Measurements from ENCODE around the gene BABAM1. TPM values are rescaled to one million over a fixed set of nuclear protein-coding genes. Genes with fewer than 3 reads are reported as not detected.
A peak's percentile ranks its signal among the peaks of the same experiment; 100 is the strongest.

BABAM1 gene
- total RNA-seq, 1 donor: 101 TPM

- TF ChIP-seq, protein P1, sequence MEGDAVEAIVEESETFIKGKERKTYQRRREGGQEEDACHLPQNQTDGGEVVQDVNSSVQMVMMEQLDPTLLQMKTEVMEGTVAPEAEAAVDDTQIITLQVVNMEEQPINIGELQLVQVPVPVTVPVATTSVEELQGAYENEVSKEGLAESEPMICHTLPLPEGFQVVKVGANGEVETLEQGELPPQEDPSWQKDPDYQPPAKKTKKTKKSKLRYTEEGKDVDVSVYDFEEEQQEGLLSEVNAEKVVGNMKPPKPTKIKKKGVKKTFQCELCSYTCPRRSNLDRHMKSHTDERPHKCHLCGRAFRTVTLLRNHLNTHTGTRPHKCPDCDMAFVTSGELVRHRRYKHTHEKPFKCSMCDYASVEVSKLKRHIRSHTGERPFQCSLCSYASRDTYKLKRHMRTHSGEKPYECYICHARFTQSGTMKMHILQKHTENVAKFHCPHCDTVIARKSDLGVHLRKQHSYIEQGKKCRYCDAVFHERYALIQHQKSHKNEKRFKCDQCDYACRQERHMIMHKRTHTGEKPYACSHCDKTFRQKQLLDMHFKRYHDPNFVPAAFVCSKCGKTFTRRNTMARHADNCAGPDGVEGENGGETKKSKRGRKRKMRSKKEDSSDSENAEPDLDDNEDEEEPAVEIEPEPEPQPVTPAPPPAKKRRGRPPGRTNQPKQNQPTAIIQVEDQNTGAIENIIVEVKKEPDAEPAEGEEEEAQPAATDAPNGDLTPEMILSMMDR (IDR thresholded peaks at IDR 0.05; ENCODE audit: insufficient read depth, low read depth, low read length): peak; percentile 44
- DNase-seq (ENCODE audit: low read depth): peak; percentile 96
- H3K4me3 ChIP-seq (ENCODE audit: low read depth, low read length): peak within 1 kb of the TSS; percentile 71
These were observed 36.1 kb downstream of the BABAM1 start, which contains the start of gene ABHD8 for GRCh38 chr19:17303167-17303939. Gene ABHD8 (minus strand): TSS chr19:17303425. CDS start chr19:17301616, 1,809 bp downstream.

DNA sequence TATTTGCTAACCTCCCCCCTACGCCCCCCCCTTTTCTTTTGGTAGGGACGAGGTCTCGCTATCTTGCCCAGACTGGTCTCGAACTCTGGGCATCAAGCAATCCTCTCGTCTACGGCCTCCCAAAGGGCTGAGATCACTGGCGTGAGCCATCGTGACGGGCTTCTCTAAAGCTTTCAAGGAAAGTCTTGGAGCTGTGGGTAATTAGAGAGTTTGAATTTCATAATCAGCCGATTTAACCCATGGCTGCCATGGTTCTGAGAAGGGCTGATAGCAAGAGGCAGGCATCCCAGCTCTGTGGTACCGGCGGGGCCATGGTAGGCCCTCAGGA lies 36.7 kb downstream of the BABAM1 start:
- no peak overlapping the region for H3K4me3 ChIP-seq (ENCODE audit: low read depth, low read length)
- no peak for DNase-seq (ENCODE audit: low read depth)
- TF ChIP-seq, protein P1 (IDR thresholded peaks at IDR 0.05; ENCODE audit: insufficient read depth, low read depth, low read length): no peak

GRCh38 chr19:17304386-17305215 lies 37.4 kb downstream of the BABAM1 start:
- TF ChIP-seq, protein P1 (IDR thresholded peaks at IDR 0.05; ENCODE audit: insufficient read depth, low read depth, low read length): no peak
- no peak overlapping the region for H3K4me3 ChIP-seq (ENCODE audit: low read depth, low read length)
- no peak for DNase-seq (ENCODE audit: low read depth)

DNA sequence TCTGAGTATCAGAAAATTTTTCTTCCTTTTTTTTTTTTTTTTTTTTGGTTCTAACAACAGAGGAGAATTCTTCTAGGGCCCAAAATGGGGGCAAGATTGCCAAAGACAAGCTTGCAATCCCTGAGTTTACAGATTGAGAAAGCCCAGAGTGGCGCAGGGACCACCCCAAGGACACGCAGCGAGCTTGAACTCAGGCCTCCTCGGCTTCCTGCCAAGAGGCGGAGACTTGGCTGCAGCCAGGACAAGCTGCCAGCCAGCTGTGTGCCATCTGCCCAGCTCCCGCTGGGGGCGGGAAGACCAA lies 37.9 kb downstream of the BABAM1 start:
- TF ChIP-seq, protein P1 (IDR thresholded peaks at IDR 0.05; ENCODE audit: insufficient read depth, low read depth, low read length): no peak
- no peak for DNase-seq (ENCODE audit: low read depth)
- peak overlapping the region; percentile 75 for H3K4me3 ChIP-seq (ENCODE audit: low read depth, low read length)

- DNase-seq (ENCODE audit: low read depth): peak; percentile 99
- TF ChIP-seq, protein P1 (IDR thresholded peaks at IDR 0.05; ENCODE audit: insufficient read depth, low read depth, low read length): peak; percentile 75
- peak within 1 kb of the TSS; percentile 75 for H3K4me3 ChIP-seq (ENCODE audit: low read depth, low read length)
These were observed 38.5 kb downstream of the BABAM1 start, which contains the start of gene MRPL34 for GRCh38 chr19:17305517-17306284. Gene MRPL34 (plus strand): TSS chr19:17305872. CDS start chr19:17305893, 21 bp downstream.

- H3K4me3 ChIP-seq (ENCODE audit: low read depth, low read length): peak overlapping the region; percentile 75
- DNase-seq (ENCODE audit: low read depth): no peak
- TF ChIP-seq, protein P1 (IDR thresholded peaks at IDR 0.05; ENCODE audit: insufficient read depth, low read depth, low read length): no peak
These were observed 39.1 kb downstream of the BABAM1 start for GRCh38 chr19:17306285-17306714.

All from fibroblast of villous mesenchyme (primary cell).